Activated CD4-positive, alpha-beta T cell treated with anti-CD3 and anti-CD28 coated beads, Interleukin-2, amount 50 U/mL, for 1 hour (primary cell): ENCODE measurements around the gene PRDM12.

Experiments
- DNase-seq: peaks from one replicate; pipeline ENCODE4 v3.0.0-alpha.2; 2020

Gene PRDM12

GRCh38 chr9:130636648-130637020, 27.8 kb upstream of the PRDM12 start:
- DNase-seq: no peak

GRCh38 chr9:130638284-130639123, 25.9 kb upstream of the PRDM12 start:
- DNase-seq: no peak

GRCh38 chr9:130639124-130639765, 25.1 kb upstream of the PRDM12 start:
- no peak for DNase-seq

GRCh38 chr9:130639866-130640555, 24.4 kb upstream of the PRDM12 start:
- no peak for DNase-seq

GRCh38 chr9:130640681-130641080, 23.7 kb upstream of the PRDM12 start:
- no peak for DNase-seq

GRCh38 chr9:130642926-130643325, 21.5 kb upstream of the PRDM12 start:
- no peak for DNase-seq

- DNase-seq: no peak
Observed at GRCh38 chr9:130651221-130651620, 13.2 kb upstream of the PRDM12 start.

GRCh38 chr9:130651752-130652151, 12.6 kb upstream of the PRDM12 start:
- DNase-seq: no peak

GRCh38 chr9:130654879-130655278, 9.5 kb upstream of the PRDM12 start:
- DNase-seq: no peak

- no peak for DNase-seq
Observed at GRCh38 chr9:130658893-130659698, 5.3 kb upstream of the PRDM12 start.

GRCh38 chr9:130659699-130660248, 4.6 kb upstream of the PRDM12 start:
- no peak for DNase-seq

GRCh38 chr9:130660326-130660682, 4.1 kb upstream of the PRDM12 start:
- no peak for DNase-seq

GRCh38 chr9:130660683-130661450, 3.5 kb upstream of the PRDM12 start:
- no peak for DNase-seq

- no peak for DNase-seq
Observed at GRCh38 chr9:130661451-130662098, 2.8 kb upstream of the PRDM12 start.

- no peak for DNase-seq
Observed at GRCh38 chr9:130662099-130662969, 2.1 kb upstream of the PRDM12 start.

GRCh38 chr9:130662970-130663257, 1.5 kb upstream of the PRDM12 start:
- no peak for DNase-seq

- DNase-seq: peak; percentile 10
Observed at GRCh38 chr9:130663258-130663976, 977 bp upstream of the PRDM12 start.

GRCh38 chr9:130663977-130664250, 480 bp upstream of the PRDM12 start:
- no peak for DNase-seq

- no peak for DNase-seq
Observed at GRCh38 chr9:130665029-130665430, 636 bp downstream of the PRDM12 start.
